ENCODE results near the gene KRTAP12-1. TPM values are rescaled to one million over a fixed set of nuclear protein-coding genes. Genes with fewer than 3 reads are reported as not detected.
"Not testable (repeated sequence)": the region's sequence is repeated elsewhere in the genome, so short reads cannot be mapped to it uniquely, and the experiment has no call there.

KRTAP12-1 gene
- total RNA-seq, 2 donors from 2014 or later, result not detected

- no peak overlapping the region for H3K4me3 Mint-ChIP-seq
Observed at GRCh38 chr21:44697811-44698734, 16.1 kb upstream of the KRTAP12-1 start.

GRCh38 chr21:44697172-44697810 lies 15.3 kb upstream of the KRTAP12-1 start, which contains the start of gene KRTAP10-12:
KRTAP10-12 (plus strand) TSS chr21:44697172; CDS start chr21:44697202, 30 bp downstream.
- not testable (repeated sequence) for DNase-seq (ENCODE audit: low spot score)
- H3K27me3 Mint-ChIP-seq, result peaks cover 54 to 55% of the 10 kb centered on the region in 2 donors

More at GRCh38 chr21:44697811-44698734, 16.1 kb upstream of the KRTAP12-1 start:
- ATAC-seq (peak in 1 of 2 donors; percentile 10), DNase-seq (ENCODE audit: low spot score) (no peak)
- Mint-ChIP-seq H3K9me3 (no peaks in the 10 kb centered on the region), H3K4me1 (ENCODE audit: low read depth in 2 of 2) (peaks cover 0 to 13% of the 10 kb centered on the region in 2 donors), H3K27ac (no peak overlapping the region), H3K36me3 (no peaks in the 10 kb centered on the region), H3K27me3 (peaks cover 57 to 59% of the 10 kb centered on the region in 2 donors)

GRCh38 chr21:44696572-44696971 lies 14.6 kb upstream of the KRTAP12-1 start:
- Mint-ChIP-seq H3K4me3 (no peak overlapping the region), H3K27me3 (peaks cover 48 to 50% of the 10 kb centered on the region in 2 donors), H3K9me3 (no peaks in the 10 kb centered on the region), H3K4me1 (ENCODE audit: low read depth in 2 of 2) (peaks cover 0 to 11% of the 10 kb centered on the region in 2 donors), H3K36me3 (peaks cover 8% of the 10 kb centered on the region), H3K27ac (no peak overlapping the region)
- DNase-seq (ENCODE audit: low spot score) (no peak), ATAC-seq (no peak)

More at GRCh38 chr21:44697172-44697810, 15.3 kb upstream of the KRTAP12-1 start, which contains the start of gene KRTAP10-12:
- not testable (repeated sequence) for H3K9me3 Mint-ChIP-seq, H3K36me3 Mint-ChIP-seq, H3K27ac Mint-ChIP-seq, ATAC-seq, H3K4me3 Mint-ChIP-seq
- peaks cover 0 to 11% of the 10 kb centered on the region in 2 donors for H3K4me1 Mint-ChIP-seq (ENCODE audit: low read depth in 2 of 2)

GRCh38 chr21:44695641-44696040 lies 13.7 kb upstream of the KRTAP12-1 start:
- no peak for ATAC-seq
- H3K9me3 Mint-ChIP-seq, result no peaks in the 10 kb centered on the region
- H3K4me1 Mint-ChIP-seq (ENCODE audit: low read depth in 2 of 2), result peaks cover 0 to 11% of the 10 kb centered on the region in 2 donors
- peaks cover 8% of the 10 kb centered on the region for H3K36me3 Mint-ChIP-seq
- H3K27me3 Mint-ChIP-seq, result peaks cover 49 to 56% of the 10 kb centered on the region in 2 donors
- no peak for DNase-seq (ENCODE audit: low spot score)
- H3K27ac Mint-ChIP-seq, result no peak overlapping the region
- no peak overlapping the region for H3K4me3 Mint-ChIP-seq

- no peaks in the 10 kb centered on the region for H3K9me3 Mint-ChIP-seq
- ATAC-seq (no peak), DNase-seq (ENCODE audit: low spot score) (peak; percentile 15)
- H3K27me3 Mint-ChIP-seq, result peaks cover 49 to 59% of the 10 kb centered on the region in 2 donors
- H3K4me3 Mint-ChIP-seq, result no peak overlapping the region
- H3K36me3 Mint-ChIP-seq, result peaks cover 8% of the 10 kb centered on the region
- H3K27ac Mint-ChIP-seq, result no peak overlapping the region
- H3K4me1 Mint-ChIP-seq (ENCODE audit: low read depth in 2 of 2), result peaks cover 0 to 11% of the 10 kb centered on the region in 2 donors
Observed at GRCh38 chr21:44695184-44695583, 13.2 kb upstream of the KRTAP12-1 start.

- ATAC-seq (no peak), DNase-seq (ENCODE audit: low spot score) (peak; percentile 49)
- H3K27me3 Mint-ChIP-seq, result peaks cover 49 to 59% of the 10 kb centered on the region in 2 donors
- H3K9me3 Mint-ChIP-seq, result no peaks in the 10 kb centered on the region
- H3K36me3 Mint-ChIP-seq, result peaks cover 8% of the 10 kb centered on the region
- no peak overlapping the region for H3K4me3 Mint-ChIP-seq
- H3K27ac Mint-ChIP-seq, result no peak overlapping the region
- H3K4me1 Mint-ChIP-seq (ENCODE audit: low read depth in 2 of 2), result peaks cover 0 to 11% of the 10 kb centered on the region in 2 donors
Observed at GRCh38 chr21:44694776-44695175, 12.8 kb upstream of the KRTAP12-1 start.

GRCh38 chr21:44692798-44693512 lies 11.0 kb upstream of the KRTAP12-1 start:
- no peak overlapping the region for H3K4me3 Mint-ChIP-seq
- ATAC-seq (no peak), DNase-seq (ENCODE audit: low spot score) (no peak)
- no peaks in the 10 kb centered on the region for H3K9me3 Mint-ChIP-seq
- peaks cover 37 to 44% of the 10 kb centered on the region in 2 donors for H3K27me3 Mint-ChIP-seq
- peaks cover 0 to 8% of the 10 kb centered on the region in 2 donors for H3K4me1 Mint-ChIP-seq (ENCODE audit: low read depth in 2 of 2)
- peaks cover 8% of the 10 kb centered on the region for H3K36me3 Mint-ChIP-seq
- no peak overlapping the region for H3K27ac Mint-ChIP-seq

- H3K4me3 Mint-ChIP-seq, result no peak overlapping the region
- H3K27ac Mint-ChIP-seq, result no peak overlapping the region
- H3K4me1 Mint-ChIP-seq (ENCODE audit: low read depth in 2 of 2), result peaks cover 1 to 4% of the 10 kb centered on the region in 2 donors
- peaks cover 8% of the 10 kb centered on the region for H3K36me3 Mint-ChIP-seq
- peaks cover 31 to 33% of the 10 kb centered on the region in 2 donors for H3K27me3 Mint-ChIP-seq
- DNase-seq (ENCODE audit: low spot score) (no peak), ATAC-seq (no peak)
- H3K9me3 Mint-ChIP-seq, result no peaks in the 10 kb centered on the region
Observed at GRCh38 chr21:44691686-44692085, 9.7 kb upstream of the KRTAP12-1 start.

GRCh38 chr21:44689740-44690139 lies 7.8 kb upstream of the KRTAP12-1 start:
- not testable (repeated sequence) for H3K4me3 Mint-ChIP-seq; H3K36me3 Mint-ChIP-seq; H3K9me3 Mint-ChIP-seq; ATAC-seq; DNase-seq (ENCODE audit: low spot score); H3K27ac Mint-ChIP-seq
- Mint-ChIP-seq H3K4me1 (ENCODE audit: low read depth in 2 of 2) (peaks cover 12 to 13% of the 10 kb centered on the region in 2 donors), H3K27me3 (peaks cover 29% of the 10 kb centered on the region in 2 donors)

GRCh38 chr21:44687671-44688070 lies 5.7 kb upstream of the KRTAP12-1 start:
- no peak for DNase-seq (ENCODE audit: low spot score)
- Mint-ChIP-seq H3K9me3 (no peaks in the 10 kb centered on the region), H3K4me3 (no peak overlapping the region), H3K36me3 (peaks cover 5% of the 10 kb centered on the region), H3K27me3 (peaks cover 24 to 32% of the 10 kb centered on the region in 2 donors), H3K4me1 (ENCODE audit: low read depth in 2 of 2) (peaks cover 10 to 12% of the 10 kb centered on the region in 2 donors), H3K27ac (peak overlapping the region in 1 of 2 donors; percentile 61)
- no peak for ATAC-seq

GRCh38 chr21:44686843-44687561 lies 5.0 kb upstream of the KRTAP12-1 start:
- DNase-seq (ENCODE audit: low spot score) (no peak), ATAC-seq (no peak)
- Mint-ChIP-seq H3K4me1 (ENCODE audit: low read depth in 2 of 2) (peaks cover 10 to 12% of the 10 kb centered on the region in 2 donors), H3K9me3 (no peaks in the 10 kb centered on the region), H3K4me3 (no peak overlapping the region), H3K27me3 (peaks cover 28 to 29% of the 10 kb centered on the region in 2 donors), H3K27ac (peak overlapping the region in 1 of 2 donors; percentile 61), H3K36me3 (no peaks in the 10 kb centered on the region)

- DNase-seq (ENCODE audit: low spot score) (no peak), ATAC-seq (peak; percentile 41 to 61)
- Mint-ChIP-seq H3K27ac (peak overlapping the region in 1 of 2 donors; percentile 61), H3K9me3 (no peaks in the 10 kb centered on the region), H3K4me1 (ENCODE audit: low read depth in 2 of 2) (peaks cover 10 to 12% of the 10 kb centered on the region in 2 donors), H3K36me3 (no peaks in the 10 kb centered on the region), H3K4me3 (no peak overlapping the region), H3K27me3 (peaks cover 29 to 30% of the 10 kb centered on the region in 2 donors)
Observed at GRCh38 chr21:44686000-44686781, 4.2 kb upstream of the KRTAP12-1 start.
